ENCODE data around the gene LPAR6.

The LPAR6 gene

GRCh38 chr13:48403913-48404312 lies 9.0 kb downstream of the LPAR6 start:
- DNase-seq (ENCODE audit: low read depth in 2 of 2): no peak
- TF ChIP-seq CTCF (IDR thresholded peaks at IDR 0.05; ENCODE audit: low read depth, low read length): no peak
- H3K4me3 ChIP-seq (replicated peaks in 1 of 2; ENCODE audit: low read depth in 2 of 2, low read length in 2 of 2): no peak overlapping the region

DNA sequence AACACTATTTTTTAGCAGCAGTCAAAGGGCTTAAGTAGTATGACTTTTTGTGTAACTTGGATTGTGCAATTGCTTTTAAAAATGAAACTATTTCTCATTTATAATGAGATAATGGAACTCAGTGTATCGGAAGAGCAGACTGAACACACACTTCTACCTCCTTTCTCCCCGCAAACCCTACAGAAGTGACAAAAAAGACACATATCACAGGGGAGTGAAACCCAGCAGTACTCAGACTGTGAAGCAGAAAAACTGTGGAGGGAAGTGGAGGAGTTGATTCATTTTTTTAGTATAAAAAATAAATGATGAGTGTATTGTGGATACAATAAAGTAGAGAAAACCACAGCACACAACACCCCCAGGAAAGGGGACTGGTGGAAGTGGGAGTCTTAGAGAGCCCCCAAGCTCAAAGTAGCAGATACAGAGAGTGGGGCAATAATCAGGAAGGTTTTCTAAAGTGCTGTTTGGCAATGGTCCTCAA lies 9.7 kb downstream of the LPAR6 start:
- no peak for TF ChIP-seq CTCF (IDR thresholded peaks at IDR 0.05; ENCODE audit: low read depth, low read length)
- no peak overlapping the region for H3K4me3 ChIP-seq (replicated peaks in 1 of 2; ENCODE audit: low read depth in 2 of 2, low read length in 2 of 2)
- peak; percentile 52 to 53 for DNase-seq (ENCODE audit: low read depth in 2 of 2)

DNA sequence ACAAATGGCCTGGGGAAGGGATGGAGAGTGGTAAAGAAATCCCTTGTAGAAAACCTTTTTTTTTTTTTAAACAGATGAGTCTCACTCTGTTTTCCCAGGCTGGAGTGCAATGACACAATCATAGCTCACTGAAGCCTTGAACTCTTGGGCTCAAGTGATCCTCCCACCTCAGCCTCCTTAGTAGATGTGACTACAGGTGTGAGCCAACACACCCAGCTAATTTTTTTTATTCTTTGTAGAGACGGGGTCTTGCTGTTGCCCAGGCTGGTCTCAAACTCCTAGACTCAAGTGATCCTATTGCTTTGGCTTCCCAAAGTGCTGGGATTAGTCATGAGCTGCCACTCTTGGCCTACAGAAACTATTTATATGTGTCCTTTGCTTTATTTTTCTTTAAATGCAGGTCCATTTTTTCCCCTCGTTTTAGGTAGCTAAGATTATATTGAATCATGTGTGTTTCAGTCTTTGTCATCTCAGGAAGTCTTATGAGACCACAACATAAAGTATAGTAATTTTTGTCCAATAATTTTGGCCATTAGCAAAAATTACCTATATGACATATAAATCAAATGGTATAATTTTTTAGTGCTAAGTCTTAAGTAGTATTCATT lies 10.5 kb downstream of the LPAR6 start:
- DNase-seq (ENCODE audit: low read depth in 2 of 2): peak in 1 of 2 donors; percentile 48
- no peak overlapping the region for H3K4me3 ChIP-seq (replicated peaks in 1 of 2; ENCODE audit: low read depth in 2 of 2, low read length in 2 of 2)
- TF ChIP-seq CTCF (IDR thresholded peaks at IDR 0.05; ENCODE audit: low read depth, low read length): no peak

GRCh38 chr13:48401480-48401879 lies 11.4 kb downstream of the LPAR6 start:
- DNase-seq (ENCODE audit: low read depth in 2 of 2): no peak
- TF ChIP-seq CTCF (IDR thresholded peaks at IDR 0.05; ENCODE audit: low read depth, low read length): no peak
- H3K4me3 ChIP-seq (replicated peaks in 1 of 2; ENCODE audit: low read depth in 2 of 2, low read length in 2 of 2): no peak overlapping the region

GRCh38 chr13:48400850-48401291 lies 12.0 kb downstream of the LPAR6 start:
- no peak for TF ChIP-seq CTCF (IDR thresholded peaks at IDR 0.05; ENCODE audit: low read depth, low read length)
- no peak overlapping the region for H3K4me3 ChIP-seq (replicated peaks in 1 of 2; ENCODE audit: low read depth in 2 of 2, low read length in 2 of 2)
- peak; percentile 81 to 86 for DNase-seq (ENCODE audit: low read depth in 2 of 2)

- no peak overlapping the region for H3K4me3 ChIP-seq (replicated peaks in 1 of 2; ENCODE audit: low read depth in 2 of 2, low read length in 2 of 2)
- DNase-seq (ENCODE audit: low read depth in 2 of 2): peak in 1 of 2 donors; percentile 52
- no peak for TF ChIP-seq CTCF (IDR thresholded peaks at IDR 0.05; ENCODE audit: low read depth, low read length)
Measured at GRCh38 chr13:48400090-48400694, 12.7 kb downstream of the LPAR6 start.
